HG03108 (cell line): ENCODE data around the gene PFKFB3.
"Not testable (repeated sequence)": the region's sequence is repeated elsewhere in the genome, so short reads cannot be mapped to it uniquely, and the experiment has no call there.

Experiments
- ATAC-seq: cut with Tn5 transposase; IDR thresholded peaks from one replicate; pipeline ENCODE4 v1.9.1; 2021; ENCODE audit warnings: moderate library complexity; ENCODE audit not compliant: unreplicated experiment

PFKFB3 gene

GRCh38 chr10:6270951-6271350 is 68.2 kb downstream of the PFKFB3 start:
- ATAC-seq: no peak

DNA sequence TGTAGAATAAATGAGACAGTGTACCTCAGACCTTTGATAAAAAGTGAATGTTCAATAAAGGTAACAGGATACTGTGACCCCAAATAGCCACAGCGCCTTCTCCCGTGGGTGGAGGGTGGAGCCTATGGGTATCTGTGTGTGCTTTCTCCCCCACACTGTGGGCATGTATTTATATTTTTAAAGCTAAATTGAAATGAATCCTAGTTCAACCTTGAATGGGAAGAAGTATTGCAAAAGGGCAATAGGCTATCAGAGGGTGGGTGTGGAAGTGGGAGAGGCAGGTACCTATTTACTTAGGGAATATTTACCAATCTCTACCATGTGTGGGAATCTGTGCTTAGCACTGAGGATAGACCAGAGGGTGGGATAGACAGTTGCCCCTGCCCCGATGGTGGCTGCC is 68.9 kb downstream of the PFKFB3 start:
- ATAC-seq: no peak

GRCh38 chr10:6272126-6272525 is 69.4 kb downstream of the PFKFB3 start:
- no peak for ATAC-seq

DNA sequence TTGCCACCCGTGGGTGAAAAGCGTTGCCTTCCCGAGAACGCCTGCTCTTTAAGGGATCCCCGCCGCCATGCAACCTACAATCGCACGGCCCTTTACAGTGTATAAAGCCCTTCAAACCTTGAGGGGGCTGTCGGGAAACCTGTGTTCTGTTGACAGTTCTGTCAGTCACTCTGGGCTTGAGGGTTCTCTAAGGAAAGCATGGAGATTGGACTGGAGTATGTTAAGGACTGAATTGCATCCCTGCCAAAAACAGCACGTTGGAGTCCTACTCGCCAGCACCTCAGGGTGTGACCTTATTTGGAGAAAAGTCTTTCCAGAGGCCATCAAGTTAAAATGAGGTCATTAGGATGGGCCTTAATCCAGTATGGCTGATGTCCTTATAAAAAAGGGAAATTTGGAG is 70.6 kb downstream of the PFKFB3 start:
- ATAC-seq: no peak

- ATAC-seq: no peak
Measured at GRCh38 chr10:6274040-6274439, 71.3 kb downstream of the PFKFB3 start.

GRCh38 chr10:6274484-6274883 is 71.8 kb downstream of the PFKFB3 start:
- ATAC-seq: no peak

DNA sequence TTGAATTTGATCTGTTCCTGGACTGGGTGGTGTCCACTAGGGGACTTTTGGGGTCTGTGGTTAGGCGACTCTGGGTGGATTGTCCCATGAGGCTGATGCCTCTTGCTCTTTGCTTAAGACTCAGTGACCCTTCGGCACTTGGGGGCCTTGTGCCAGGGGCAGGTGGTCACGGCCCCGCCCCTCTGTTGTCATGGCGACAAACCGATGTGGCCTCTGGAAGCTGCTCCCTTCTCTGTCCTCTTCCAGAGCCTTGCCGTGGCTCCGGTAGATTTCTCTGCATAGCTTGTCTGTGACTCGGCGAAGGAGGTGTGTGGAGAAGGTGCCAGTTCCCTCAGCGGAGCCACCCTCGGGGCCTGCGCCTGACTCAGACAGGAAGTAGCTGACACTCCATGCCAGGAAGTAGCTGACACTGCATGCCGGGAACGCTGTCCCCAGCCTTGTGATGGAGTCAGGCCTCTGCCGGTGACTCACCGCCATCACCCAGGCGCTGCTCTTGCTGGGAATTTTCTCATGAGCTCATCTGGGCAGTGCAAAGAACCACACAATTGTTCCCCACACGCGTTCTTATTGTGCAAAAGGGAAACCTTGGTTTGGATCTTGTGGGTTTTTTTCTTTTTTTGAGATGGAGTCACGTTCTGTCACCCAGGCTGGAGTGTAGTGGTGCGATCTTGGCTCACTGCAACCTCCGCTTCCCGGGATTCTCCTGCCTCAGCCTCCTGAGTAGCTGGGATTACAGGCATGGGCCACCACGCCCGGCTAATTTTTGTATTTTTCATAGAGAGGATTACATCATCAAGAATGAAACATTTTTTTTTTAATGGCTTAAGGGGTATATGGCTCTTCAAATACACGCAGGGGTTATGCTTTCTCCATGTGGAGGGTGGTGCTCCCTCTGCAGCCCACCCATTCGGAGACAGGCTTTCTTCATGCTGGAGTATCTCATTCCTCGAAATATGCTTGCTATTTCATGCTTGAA is 72.6 kb downstream of the PFKFB3 start:
- peak; percentile 76 for ATAC-seq

DNA sequence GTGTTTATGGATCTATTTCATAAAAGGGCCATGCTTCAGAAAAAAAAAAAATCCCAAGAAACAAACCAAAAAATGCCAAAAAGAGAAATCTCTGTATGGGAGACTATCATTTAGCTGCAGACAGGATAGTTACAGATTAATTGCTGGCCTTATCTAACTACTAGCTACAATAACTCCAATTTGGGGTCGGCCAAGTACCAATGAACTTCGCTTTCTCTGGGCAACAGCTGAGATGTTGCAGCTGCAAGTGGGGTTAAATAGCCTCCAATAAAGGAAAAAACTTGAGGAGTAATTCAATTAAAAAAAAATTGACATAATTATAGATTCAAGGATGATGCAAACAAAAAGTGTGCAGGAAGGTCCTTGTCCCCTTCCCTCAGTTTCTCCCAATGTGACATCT is 73.6 kb downstream of the PFKFB3 start:
- no peak for ATAC-seq

DNA sequence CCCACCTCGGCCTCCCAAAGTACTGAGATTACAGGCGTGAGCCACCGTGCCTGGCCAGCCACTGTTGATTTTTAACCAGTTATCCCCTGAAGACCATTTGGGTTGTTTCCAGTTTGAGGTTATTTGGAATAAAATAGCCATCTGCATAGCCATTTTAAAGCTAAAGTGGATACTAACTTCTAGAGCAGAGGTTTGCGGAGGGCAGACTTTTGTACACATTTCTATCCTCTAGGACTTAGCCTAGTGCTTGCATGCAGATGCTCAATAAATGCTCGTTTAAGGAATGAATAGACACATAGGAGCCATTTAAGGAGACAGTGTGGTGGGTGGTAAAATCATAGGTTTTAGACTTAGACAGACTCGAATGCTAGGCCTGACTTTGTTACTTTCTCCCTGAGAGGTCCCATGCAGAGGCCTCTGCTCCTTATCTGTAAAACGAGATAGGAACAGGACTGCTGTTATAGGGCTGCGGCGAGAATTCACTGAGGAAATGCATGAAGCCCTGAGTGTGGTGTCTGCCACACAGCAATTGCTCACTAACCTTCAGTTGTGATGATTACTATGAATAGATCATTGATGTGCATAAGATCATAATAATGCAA is 75.9 kb downstream of the PFKFB3 start:
- no peak for ATAC-seq

GRCh38 chr10:6279540-6280267 is 77.0 kb downstream of the PFKFB3 start:
- no peak for ATAC-seq

- no peak for ATAC-seq
Measured at GRCh38 chr10:6280291-6280690, 77.6 kb downstream of the PFKFB3 start.

DNA sequence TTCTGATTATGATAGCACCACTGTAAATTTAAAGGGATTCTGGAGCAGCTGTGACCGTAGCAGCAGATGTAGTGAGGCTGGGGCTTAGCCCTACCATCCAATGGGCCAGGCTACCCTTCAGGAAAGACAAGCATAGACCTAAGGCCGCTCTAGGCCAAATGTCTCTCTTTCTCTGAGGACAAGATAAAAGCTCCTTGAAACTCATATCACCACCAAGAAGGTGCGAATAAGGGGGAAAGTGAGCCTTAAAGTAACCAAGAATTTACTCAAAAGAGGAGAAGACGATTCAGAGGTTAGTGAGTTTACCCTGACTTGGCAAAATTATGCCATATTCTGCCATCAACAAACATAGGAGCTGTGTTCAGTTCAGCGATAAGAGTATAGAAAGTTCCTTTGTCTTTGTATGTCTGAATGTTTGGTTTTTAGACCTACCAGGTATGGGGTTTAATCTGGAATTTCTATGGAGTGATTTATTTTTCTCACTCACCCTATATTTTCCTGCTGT is 79.8 kb downstream of the PFKFB3 start:
- ATAC-seq: no peak

DNA sequence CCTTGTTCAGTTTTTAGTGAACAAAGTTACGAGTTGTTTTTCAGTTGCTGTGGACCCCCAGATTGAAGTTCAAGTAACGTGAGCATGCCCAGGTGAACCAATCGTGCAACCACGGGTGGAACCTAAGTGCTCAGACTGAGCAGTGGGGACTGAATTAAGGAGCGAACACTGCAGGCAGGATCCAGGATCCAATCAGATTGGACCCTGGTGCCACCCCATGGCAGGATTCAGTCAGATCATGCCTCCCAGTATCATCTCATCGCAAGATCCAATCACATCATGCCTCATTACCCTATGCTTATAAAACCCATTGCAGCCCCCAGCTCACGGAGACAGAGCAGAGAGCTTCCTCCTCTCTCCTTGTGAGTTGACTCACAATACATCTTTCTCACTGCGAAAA is 80.9 kb downstream of the PFKFB3 start:
- ATAC-seq: no peak

GRCh38 chr10:6290621-6291020 is 87.9 kb downstream of the PFKFB3 start:
- not testable (repeated sequence) for ATAC-seq

DNA sequence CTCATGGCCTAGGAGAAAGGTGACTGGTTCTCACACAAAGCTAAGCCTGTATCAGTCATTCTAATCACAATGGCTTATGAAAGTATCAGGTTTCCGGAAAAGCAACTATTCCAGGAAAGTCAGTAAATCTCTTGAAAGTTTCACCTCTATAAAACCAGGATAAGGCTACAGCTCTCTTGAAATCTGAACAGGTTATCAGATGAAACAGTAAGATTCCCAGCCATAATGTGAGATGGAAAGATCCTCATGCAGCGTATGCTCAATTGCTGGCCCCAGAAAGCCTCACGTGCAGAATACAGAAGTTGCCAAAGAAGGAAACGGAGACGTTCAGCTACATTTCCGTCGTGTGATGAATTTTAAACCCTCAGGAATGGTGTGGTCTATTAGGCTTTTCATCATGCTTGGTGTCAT is 90.0 kb downstream of the PFKFB3 start:
- ATAC-seq: no peak

DNA sequence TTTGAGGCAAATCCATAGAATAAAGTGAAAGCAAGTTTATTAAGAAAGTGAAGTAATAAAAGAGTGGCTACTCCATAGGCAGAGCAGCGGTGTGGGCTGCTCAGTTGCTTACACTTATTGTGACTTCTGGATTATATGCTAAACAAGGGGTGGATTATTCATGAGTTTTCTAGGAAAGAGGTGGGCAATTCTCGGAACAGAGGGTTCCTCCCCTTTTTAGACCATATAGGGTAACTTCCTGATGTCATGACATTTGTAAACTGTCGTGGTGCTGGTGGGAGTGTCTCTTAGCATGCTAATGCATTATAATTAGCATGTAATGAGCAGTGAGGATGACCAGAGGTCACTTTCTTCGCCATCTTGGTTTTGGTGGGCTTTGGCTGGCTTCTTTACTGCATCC is 93.7 kb downstream of the PFKFB3 start:
- not testable (repeated sequence) for ATAC-seq

DNA sequence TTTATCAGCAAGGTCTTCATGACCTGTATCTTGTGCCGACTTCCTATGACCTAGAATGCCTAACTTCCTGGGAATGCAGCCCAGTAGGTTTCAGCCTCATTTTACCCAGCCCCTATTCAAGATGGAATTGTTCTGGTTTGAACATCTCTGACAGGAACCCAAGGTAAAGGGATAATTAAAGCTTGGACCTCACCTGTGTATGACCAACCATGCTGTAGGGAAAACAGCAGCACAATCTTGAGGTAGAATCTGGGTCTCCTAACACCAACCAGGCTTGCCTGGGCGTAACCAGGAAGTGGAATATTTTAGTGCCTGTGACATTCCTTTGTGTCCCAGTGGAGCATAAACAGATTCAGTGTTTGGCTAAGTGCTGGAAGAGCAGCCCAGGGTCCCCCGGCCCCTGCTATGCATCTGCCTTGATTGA is 94.1 kb downstream of the PFKFB3 start:
- no peak for ATAC-seq

DNA sequence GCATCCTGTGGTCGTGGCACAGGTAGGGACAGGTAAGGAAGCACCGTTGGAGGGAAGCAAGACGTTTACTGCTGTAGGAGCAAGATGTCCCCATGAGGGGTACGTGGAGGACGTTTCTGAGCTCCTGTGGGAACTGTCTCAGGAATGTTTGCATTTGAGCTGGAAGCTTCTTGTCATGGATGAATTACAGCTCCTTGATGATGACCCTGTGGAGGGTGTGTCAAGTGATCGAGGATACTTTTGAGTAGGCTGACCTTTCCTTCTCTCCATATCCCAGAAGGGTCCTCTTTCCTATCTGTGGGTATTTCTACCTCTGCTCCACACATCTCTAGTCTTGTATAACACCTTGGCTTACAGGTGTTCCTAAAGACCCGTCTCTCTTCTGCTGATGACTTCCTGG is 94.8 kb downstream of the PFKFB3 start:
- ATAC-seq: no peak

GRCh38 chr10:6297951-6298381 is 95.2 kb downstream of the PFKFB3 start:
- ATAC-seq: no peak

DNA sequence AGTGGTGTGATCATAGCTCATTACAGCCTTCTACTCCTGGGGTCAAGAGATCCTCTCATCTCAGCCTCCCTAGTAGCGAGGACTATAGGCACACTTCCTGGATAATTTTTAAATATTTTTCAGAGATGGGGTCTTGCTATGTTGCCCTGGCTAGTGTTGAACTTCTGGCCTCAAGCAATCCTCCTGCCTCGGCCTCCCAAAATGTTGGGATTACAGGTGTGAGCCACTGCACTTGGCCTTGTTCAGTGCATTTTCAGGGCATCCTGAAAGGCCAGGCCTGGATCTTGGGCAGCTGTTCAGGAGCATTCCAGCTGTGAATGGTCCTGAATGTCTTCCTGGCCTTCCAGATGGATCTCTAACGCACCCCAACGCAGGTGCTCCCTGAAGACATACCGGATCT is 95.7 kb downstream of the PFKFB3 start:
- no peak for ATAC-seq

- no peak for ATAC-seq
Measured at GRCh38 chr10:6299234-6299633, 96.5 kb downstream of the PFKFB3 start.
